NT2/D1 (cell line): Measurements from ENCODE around the gene BPGM.

ENCODE experiments used
- DNase-seq: peaks from one replicate; pipeline ENCODE4 v3.0.0-alpha.2; 2011; ENCODE audit warnings: low read depth, low spot score
- H3K27me3 ChIP-seq: 2 replicates; pipeline ENCODE4 v1.6.0; 2011; ENCODE audit warnings: mild to moderate bottlenecking; ENCODE audit not compliant: insufficient read length, insufficient read depth
- H3K36me3 ChIP-seq: 2 replicates; pipeline ENCODE4 v1.6.1; 2011; ENCODE audit warnings: mild to moderate bottlenecking, low read length, mixed read lengths; ENCODE audit not compliant: insufficient read depth, insufficient read length
- H3K4me1 ChIP-seq: 2 replicates; pipeline ENCODE4 v1.5.1; 2011; ENCODE audit not compliant: insufficient read depth, insufficient read length
- H3K4me3 ChIP-seq: 2 replicates; pipeline ENCODE4 v1.5.1; 2011; ENCODE audit warnings: low read depth; ENCODE audit not compliant: insufficient read length
- H3K9ac ChIP-seq: 2 replicates; pipeline ENCODE4 v1.6.0; 2011; ENCODE audit warnings: low read depth; ENCODE audit not compliant: insufficient read length
- H3K9me3 ChIP-seq: 2 replicates; pipeline ENCODE4 v1.5.1; 2011; ENCODE audit warnings: mild to moderate bottlenecking, low read length; ENCODE audit not compliant: insufficient read depth
- SUZ12 ChIP-seq: IDR thresholded peaks from 2 replicates; pipeline ENCODE4 v1.6.1; 2011; ENCODE audit not compliant: insufficient read length, insufficient read depth; ENCODE audit errors: extremely low read depth
- YY1 ChIP-seq: IDR thresholded peaks from 2 replicates; pipeline ENCODE4 v1.6.1; 2011; ENCODE audit not compliant: insufficient read length, insufficient read depth
- ZNF274 ChIP-seq: IDR thresholded peaks from 2 replicates; pipeline ENCODE4 v1.6.1; 2011; ENCODE audit warnings: mild to moderate bottlenecking, low read depth, low read length

BPGM gene

GRCh38 chr7:134693256-134693655, 46.6 kb downstream of the BPGM start:
- H3K27me3 ChIP-seq = no peaks in the 10 kb centered on the region
- no peaks in the 10 kb centered on the region for H3K9me3 ChIP-seq
- H3K4me1 ChIP-seq = peaks cover 3% of the 10 kb centered on the region
- TF ChIP-seq ZNF274 = no peak
- no peak for TF ChIP-seq SUZ12
- TF ChIP-seq YY1 = no peak
- H3K9ac ChIP-seq = no peak overlapping the region
- DNase-seq = no peak
- no peak overlapping the region for H3K4me3 ChIP-seq
- no peaks in the 10 kb centered on the region for H3K36me3 ChIP-seq

- no peak overlapping the region for H3K4me3 ChIP-seq
- H3K9ac ChIP-seq = no peak overlapping the region
- no peaks in the 10 kb centered on the region for H3K36me3 ChIP-seq
- H3K4me1 ChIP-seq = peaks cover 3% of the 10 kb centered on the region
- H3K9me3 ChIP-seq = no peaks in the 10 kb centered on the region
- TF ChIP-seq YY1 (no peak), ZNF274 (no peak), SUZ12 (no peak)
- H3K27me3 ChIP-seq = no peaks in the 10 kb centered on the region
- no peak for DNase-seq
Measured at GRCh38 chr7:134694299-134694698, 47.6 kb downstream of the BPGM start.

GRCh38 chr7:134694767-134695166, 48.1 kb downstream of the BPGM start:
- peaks cover 3% of the 10 kb centered on the region for H3K4me1 ChIP-seq
- H3K27me3 ChIP-seq = no peaks in the 10 kb centered on the region

GRCh38 chr7:134695321-134695860, 48.7 kb downstream of the BPGM start:
- peaks cover 3% of the 10 kb centered on the region for H3K4me1 ChIP-seq
- H3K9me3 ChIP-seq = no peaks in the 10 kb centered on the region
- no peak for DNase-seq
- no peak overlapping the region for H3K4me3 ChIP-seq
- H3K36me3 ChIP-seq = no peaks in the 10 kb centered on the region
- H3K9ac ChIP-seq = no peak overlapping the region
- TF ChIP-seq YY1 (no peak), ZNF274 (no peak), SUZ12 (no peak)
- no peaks in the 10 kb centered on the region for H3K27me3 ChIP-seq

More at GRCh38 chr7:134694767-134695166, 48.1 kb downstream of the BPGM start:
- Histone ChIP-seq H3K36me3 (no peaks in the 10 kb centered on the region), H3K9me3 (no peaks in the 10 kb centered on the region), H3K4me3 (no peak overlapping the region), H3K9ac (no peak overlapping the region)
- no peak for TF ChIP-seq ZNF274
- TF ChIP-seq YY1 = no peak
- no peak for DNase-seq

GRCh38 chr7:134696261-134696660, 49.6 kb downstream of the BPGM start:
- no peak for TF ChIP-seq ZNF274
- no peak for TF ChIP-seq SUZ12
- no peak for TF ChIP-seq YY1
- Histone ChIP-seq H3K9me3 (no peaks in the 10 kb centered on the region), H3K4me1 (peaks cover 3% of the 10 kb centered on the region), H3K4me3 (no peak overlapping the region), H3K9ac (no peak overlapping the region), H3K36me3 (no peaks in the 10 kb centered on the region), H3K27me3 (no peaks in the 10 kb centered on the region)
- no peak for DNase-seq

GRCh38 chr7:134697205-134697886, 50.7 kb downstream of the BPGM start:
- no peak for TF ChIP-seq SUZ12
- TF ChIP-seq YY1 = no peak
- no peak for TF ChIP-seq ZNF274
- H3K4me1 ChIP-seq = peaks cover 3% of the 10 kb centered on the region
- no peak for DNase-seq
- H3K9me3 ChIP-seq = no peaks in the 10 kb centered on the region
- no peak overlapping the region for H3K9ac ChIP-seq
- no peak overlapping the region for H3K4me3 ChIP-seq
- no peaks in the 10 kb centered on the region for H3K27me3 ChIP-seq
- H3K36me3 ChIP-seq = no peaks in the 10 kb centered on the region

- no peak overlapping the region for H3K9ac ChIP-seq
- no peaks in the 10 kb centered on the region for H3K9me3 ChIP-seq
- H3K27me3 ChIP-seq = no peaks in the 10 kb centered on the region
- no peak for TF ChIP-seq SUZ12
- TF ChIP-seq ZNF274 = no peak
- no peak for TF ChIP-seq YY1
- H3K36me3 ChIP-seq = no peaks in the 10 kb centered on the region
- H3K4me1 ChIP-seq = peaks cover 3% of the 10 kb centered on the region
- DNase-seq = no peak
- no peak overlapping the region for H3K4me3 ChIP-seq
Measured at GRCh38 chr7:134698481-134698880, 51.8 kb downstream of the BPGM start.
